ENCODE data around the gene DUSP18. TPM values are rescaled to one million over a fixed set of nuclear protein-coding genes. Genes with fewer than 3 reads are reported as not detected.

DUSP18 gene
- total and polyA plus RNA-seq, 2 of the 4 experiments (the other 2 are of a cell fraction), result 14.9 TPM

DNA sequence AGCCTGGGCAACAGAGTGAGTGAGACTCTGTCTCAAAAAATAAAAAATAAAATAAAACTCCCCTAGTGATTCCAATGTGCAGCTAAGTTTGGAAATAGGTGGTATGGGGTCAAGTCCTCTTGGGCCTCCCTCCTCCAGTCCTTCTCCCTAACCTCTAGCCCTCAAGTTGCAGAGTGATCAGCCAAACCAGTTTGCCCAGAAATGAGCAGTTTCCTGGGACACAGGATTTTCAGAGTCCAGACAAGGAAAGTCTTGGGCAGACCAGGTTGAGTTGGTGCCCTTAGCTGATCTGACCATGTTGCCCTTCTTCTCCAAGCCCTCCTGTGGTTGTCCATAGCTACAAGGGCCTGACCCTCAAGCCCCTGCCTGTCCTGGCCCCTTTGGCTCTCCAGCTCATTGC lies 52.8 kb downstream of the DUSP18 start:
- H4K8ac ChIP-seq (ENCODE audit: low read depth in 2 of 2, low read length in 2 of 2), result no peak overlapping the region
- ChIA-PET CTCF (no interaction called here), POLR2A (ENCODE audit: unreplicated experiment) (interaction anchor here (0.6 kb wide), 1 partner anchor 14 kb away, joined by 3 read pairs; no protein-coding TSS in a partner anchor)
- no peak overlapping the region for H4K91ac ChIP-seq (ENCODE audit: insufficient read depth, low read depth, low read length)
- intact Hi-C loops (cut with micrococcal nuclease), result no loop called here
- ATAC-seq (ENCODE audit: low read depth) (no peak), DNase-seq (no peak)
- H3K4ac ChIP-seq (ENCODE audit: low read depth, low read length), result no peak overlapping the region
- BruUV-seq (replicated peaks), result no TSS peak
- H3K36me3 ChIP-seq (ENCODE audit: control insufficient read depth, insufficient read depth, low read length), result no peaks in the 10 kb centered on the region
- no peaks in the 10 kb centered on the region for H3K27me3 ChIP-seq (ENCODE audit: control insufficient read depth, insufficient read depth, low read length)
- TF ChIP-seq, protein P1, sequence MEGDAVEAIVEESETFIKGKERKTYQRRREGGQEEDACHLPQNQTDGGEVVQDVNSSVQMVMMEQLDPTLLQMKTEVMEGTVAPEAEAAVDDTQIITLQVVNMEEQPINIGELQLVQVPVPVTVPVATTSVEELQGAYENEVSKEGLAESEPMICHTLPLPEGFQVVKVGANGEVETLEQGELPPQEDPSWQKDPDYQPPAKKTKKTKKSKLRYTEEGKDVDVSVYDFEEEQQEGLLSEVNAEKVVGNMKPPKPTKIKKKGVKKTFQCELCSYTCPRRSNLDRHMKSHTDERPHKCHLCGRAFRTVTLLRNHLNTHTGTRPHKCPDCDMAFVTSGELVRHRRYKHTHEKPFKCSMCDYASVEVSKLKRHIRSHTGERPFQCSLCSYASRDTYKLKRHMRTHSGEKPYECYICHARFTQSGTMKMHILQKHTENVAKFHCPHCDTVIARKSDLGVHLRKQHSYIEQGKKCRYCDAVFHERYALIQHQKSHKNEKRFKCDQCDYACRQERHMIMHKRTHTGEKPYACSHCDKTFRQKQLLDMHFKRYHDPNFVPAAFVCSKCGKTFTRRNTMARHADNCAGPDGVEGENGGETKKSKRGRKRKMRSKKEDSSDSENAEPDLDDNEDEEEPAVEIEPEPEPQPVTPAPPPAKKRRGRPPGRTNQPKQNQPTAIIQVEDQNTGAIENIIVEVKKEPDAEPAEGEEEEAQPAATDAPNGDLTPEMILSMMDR (conservative IDR thresholded peaks at IDR 0.05; ENCODE audit: low read depth, low read length), result no peak
- no peak for TF ChIP-seq RFX5 (IDR thresholded peaks at IDR 0.05; ENCODE audit: low read depth, low read length)
- no peak for TF ChIP-seq FOS (IDR thresholded peaks at IDR 0.05; ENCODE audit: low read depth, low read length)
- TF ChIP-seq RAD21 (IDR thresholded peaks at IDR 0.05; ENCODE audit: low read length), result no peak
- no peak for TF ChIP-seq NFE2L2 (IDR thresholded peaks at IDR 0.05; ENCODE audit: low read depth, low read length)
- no peak for TF ChIP-seq SMC3 (IDR thresholded peaks at IDR 0.05; ENCODE audit: low read depth, low read length)
- TF ChIP-seq MAFK (IDR thresholded peaks at IDR 0.05; ENCODE audit: low read depth, low read length), result no peak
- no peak for TF ChIP-seq CHD1 (IDR thresholded peaks at IDR 0.05; ENCODE audit: low read depth, low read length)
- no peak for TF ChIP-seq BHLHE40 (IDR thresholded peaks at IDR 0.05; ENCODE audit: low read depth, low read length)
- TF ChIP-seq POLR2A (IDR thresholded peaks at IDR 0.05; ENCODE audit: low read depth, low read length), result no peak
- TF ChIP-seq, protein P2, sequence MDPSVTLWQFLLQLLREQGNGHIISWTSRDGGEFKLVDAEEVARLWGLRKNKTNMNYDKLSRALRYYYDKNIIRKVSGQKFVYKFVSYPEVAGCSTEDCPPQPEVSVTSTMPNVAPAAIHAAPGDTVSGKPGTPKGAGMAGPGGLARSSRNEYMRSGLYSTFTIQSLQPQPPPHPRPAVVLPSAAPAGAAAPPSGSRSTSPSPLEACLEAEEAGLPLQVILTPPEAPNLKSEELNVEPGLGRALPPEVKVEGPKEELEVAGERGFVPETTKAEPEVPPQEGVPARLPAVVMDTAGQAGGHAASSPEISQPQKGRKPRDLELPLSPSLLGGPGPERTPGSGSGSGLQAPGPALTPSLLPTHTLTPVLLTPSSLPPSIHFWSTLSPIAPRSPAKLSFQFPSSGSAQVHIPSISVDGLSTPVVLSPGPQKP (IDR thresholded peaks at IDR 0.05; ENCODE audit: borderline replicate concordance, low read depth, low read length), result no peak
- TF ChIP-seq USF2 (IDR thresholded peaks at IDR 0.05; ENCODE audit: low read depth, low read length), result no peak
- no peak for TF ChIP-seq RCOR1 (IDR thresholded peaks at IDR 0.05; ENCODE audit: insufficient replicate concordance, low read length)
- TF ChIP-seq MAZ (IDR thresholded peaks at IDR 0.05; ENCODE audit: borderline replicate concordance, low read depth, low read length), result no peak
- no peak overlapping the region for H3K4me3 ChIP-seq (ENCODE audit: insufficient read depth, low read depth, low read length)
- H2AK9ac ChIP-seq (replicated peaks; ENCODE audit: low read depth, low read length, poor library complexity), result no peak overlapping the region
- H3K9me1 ChIP-seq (ENCODE audit: insufficient read depth, low read length), result peaks cover 6% of the 10 kb centered on the region
- H2AFZ ChIP-seq (replicated peaks; ENCODE audit: low read length, poor library complexity), result no peak overlapping the region
- H4K20me1 ChIP-seq (ENCODE audit: insufficient read depth, low read length), result no peaks in the 10 kb centered on the region
- no peak overlapping the region for H3K23ac ChIP-seq (ENCODE audit: low read depth, low read length)
- in situ Hi-C loops (cut with MboI; ENCODE audit: low sequenced_read_pairs), result loop anchor here (10.0 kb wide), 1 partner anchor 290 kb away; no protein-coding TSS in a partner anchor
- no peak overlapping the region for H3K14ac ChIP-seq (replicated peaks; ENCODE audit: low read depth, low read length)
- H3K9me3 ChIP-seq (ENCODE audit: control insufficient read depth, insufficient read depth, low read length), result no peaks in the 10 kb centered on the region
- no peaks in the 10 kb centered on the region; the same call in 1 of the 2 replicates for H3K4me1 ChIP-seq (ENCODE audit: control insufficient read depth, insufficient read depth, low read length)
- H3K56ac ChIP-seq (ENCODE audit: extremely low read depth, insufficient read depth, low read length), result no peak overlapping the region
- no peak overlapping the region for H3K9ac ChIP-seq (ENCODE audit: low read depth, low read length)
- H3K4me2 ChIP-seq (ENCODE audit: low read depth, low read length), result no peak overlapping the region
- no peak overlapping the region for H2AK5ac ChIP-seq (ENCODE audit: low read depth, low read length)
- H2BK15ac ChIP-seq (ENCODE audit: low read depth, low read length), result no peak overlapping the region
- dilution Hi-C loops (cut with HindIII; ENCODE audit: low sequenced_read_pairs, unreplicated experiment), result no loop called here
- no peak overlapping the region for H3K27ac ChIP-seq (ENCODE audit: insufficient read depth, low read length)
- no peak overlapping the region for H2BK5ac ChIP-seq (ENCODE audit: low read depth, low read length, poor library complexity, severe bottlenecking)
- no peak overlapping the region for H3K18ac ChIP-seq (ENCODE audit: low read depth, low read length)
- no peak overlapping the region for H2BK20ac ChIP-seq (ENCODE audit: low read depth, low read length)
- H4K5ac ChIP-seq (ENCODE audit: low read depth, low read length), result no peak overlapping the region
- no peaks in the 10 kb centered on the region for H3K79me1 ChIP-seq (ENCODE audit: low read depth in 1 of 2, low read length in 2 of 2)
- no peak overlapping the region for H2BK120ac ChIP-seq (ENCODE audit: low read depth, low read length)
